GM18868 (cell line): Measurements from ENCODE around the gene ITPR2.

Experiments used
- ATAC-seq: cut with Tn5 transposase; IDR thresholded peaks from one replicate; pipeline ENCODE4 v1.9.1; 2021; ENCODE audit warnings: mild to moderate bottlenecking, moderate library complexity; ENCODE audit not compliant: unreplicated experiment

The ITPR2 gene

GRCh38 chr12:26535826-26536225 is 297.2 kb downstream of the ITPR2 start:
- ATAC-seq: no peak

GRCh38 chr12:26534071-26534470 is 298.9 kb downstream of the ITPR2 start:
- ATAC-seq: no peak

- ATAC-seq: no peak
Measured at GRCh38 chr12:26533211-26533610, 299.8 kb downstream of the ITPR2 start.

DNA sequence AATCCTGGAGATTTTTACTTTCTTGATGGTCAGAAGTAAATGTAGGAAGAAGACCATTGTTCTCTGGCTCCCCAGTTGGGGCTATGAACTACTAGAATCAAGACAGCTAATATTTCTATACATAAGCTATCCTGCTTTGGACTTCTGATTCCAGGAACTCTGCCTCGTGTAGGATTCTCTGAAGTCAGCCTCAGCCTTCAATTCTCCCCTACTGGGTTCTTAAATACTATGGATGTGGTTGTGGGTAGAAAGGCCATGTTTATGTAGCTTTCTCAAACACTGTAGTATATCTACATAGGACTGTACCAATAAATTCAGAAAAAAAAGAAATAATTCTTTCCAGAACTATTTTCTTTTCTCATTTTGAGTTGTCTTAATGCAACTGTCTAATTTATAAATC is 302.5 kb downstream of the ITPR2 start:
- no peak for ATAC-seq

- no peak for ATAC-seq
Measured at GRCh38 chr12:26528943-26529342, 304.1 kb downstream of the ITPR2 start.

- ATAC-seq: no peak
Measured at GRCh38 chr12:26527682-26528081, 305.3 kb downstream of the ITPR2 start.

- no peak for ATAC-seq
Measured at GRCh38 chr12:26524862-26525465, 308.0 kb downstream of the ITPR2 start.

GRCh38 chr12:26523708-26524150 is 309.3 kb downstream of the ITPR2 start:
- no peak for ATAC-seq

DNA sequence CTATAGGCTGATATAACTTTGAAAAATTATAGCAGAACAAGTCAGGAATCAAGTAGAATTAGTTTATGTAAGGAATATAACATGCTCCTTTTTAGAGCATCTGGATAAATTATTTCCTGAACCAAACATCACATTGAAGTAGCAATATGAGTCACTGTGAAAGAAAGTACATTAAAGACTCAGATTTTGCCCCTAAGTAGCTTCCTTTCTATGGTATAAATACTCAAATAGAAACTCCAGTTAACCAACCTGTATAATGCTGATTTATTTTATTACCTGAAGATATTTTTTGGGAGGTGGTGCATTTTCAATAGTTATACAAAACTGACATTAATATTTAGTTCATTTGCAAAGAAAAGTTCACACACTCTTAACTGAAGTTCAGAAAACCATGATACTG is 312.1 kb downstream of the ITPR2 start:
- ATAC-seq: peak; percentile 66

GRCh38 chr12:26520109-26520508 is 312.9 kb downstream of the ITPR2 start:
- ATAC-seq: no peak

- no peak for ATAC-seq
Measured at GRCh38 chr12:26519462-26519861, 313.5 kb downstream of the ITPR2 start.

GRCh38 chr12:26517320-26517719 is 315.7 kb downstream of the ITPR2 start:
- ATAC-seq: peak; percentile 65

- ATAC-seq: peak; percentile 76
Measured at GRCh38 chr12:26514364-26514763, 318.6 kb downstream of the ITPR2 start.

- ATAC-seq: no peak
Measured at GRCh38 chr12:26513363-26514043, 319.5 kb downstream of the ITPR2 start.

DNA sequence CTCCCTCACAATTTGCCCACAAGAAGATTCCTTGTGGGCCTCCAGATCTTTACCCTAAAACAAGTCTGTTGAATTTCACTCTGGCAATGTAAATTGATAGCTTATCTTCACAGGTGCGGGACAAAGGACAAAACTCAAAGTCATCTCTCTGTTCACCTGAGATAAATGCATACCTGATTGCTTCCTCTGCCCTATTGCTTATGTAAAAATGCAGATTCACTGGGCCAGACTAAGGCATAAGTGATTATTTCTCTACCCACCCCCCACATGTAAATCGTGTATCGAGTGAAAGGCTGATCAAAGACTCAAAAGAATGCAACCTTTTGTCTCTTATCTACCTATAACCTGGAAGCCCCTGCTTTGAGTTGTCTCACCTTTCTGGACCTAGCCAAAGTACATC is 320.8 kb downstream of the ITPR2 start:
- ATAC-seq: no peak

GRCh38 chr12:26510354-26510674 is 322.7 kb downstream of the ITPR2 start:
- ATAC-seq: no peak

DNA sequence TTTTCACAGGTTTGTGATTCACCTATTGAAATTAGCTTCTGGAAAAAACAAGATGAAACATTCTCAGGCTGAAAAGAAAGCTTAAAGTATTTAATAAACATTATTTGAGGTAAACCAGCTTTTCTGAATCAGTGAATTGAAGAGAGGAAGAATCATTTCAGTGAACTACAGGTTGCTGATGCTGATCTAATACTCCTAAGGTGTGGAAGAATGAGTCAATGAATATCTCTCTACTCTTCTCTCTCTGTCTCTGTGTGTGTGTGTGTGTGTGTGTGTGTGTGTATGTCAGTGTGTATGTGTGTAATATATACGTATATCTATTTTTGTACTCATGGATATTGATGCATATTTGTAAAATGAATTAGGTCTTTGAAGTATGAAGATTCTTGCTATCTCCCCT is 325.4 kb downstream of the ITPR2 start:
- no peak for ATAC-seq

GRCh38 chr12:26499979-26500640 is 332.9 kb downstream of the ITPR2 start:
- no peak for ATAC-seq

DNA sequence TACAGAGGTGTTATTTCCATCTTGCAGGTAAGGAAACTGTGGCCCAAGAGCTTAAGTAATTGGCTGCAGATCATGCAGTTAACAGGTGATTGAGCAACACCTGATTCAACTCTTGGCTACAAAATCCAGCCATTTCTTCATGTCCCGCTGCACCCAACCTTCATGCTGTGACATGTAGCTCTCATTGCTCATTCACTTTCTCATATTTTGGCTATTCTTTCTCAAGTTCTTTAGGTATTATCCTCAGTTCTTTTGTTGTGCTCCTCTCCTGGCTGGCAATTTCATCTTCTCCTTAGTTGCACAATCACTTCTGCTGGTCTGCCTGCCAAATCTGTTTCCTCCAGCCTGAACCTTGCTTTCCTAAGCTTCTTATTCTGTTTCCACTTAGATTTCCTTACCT is 336.8 kb downstream of the ITPR2 start:
- ATAC-seq: no peak

GRCh38 chr12:26493656-26494055 is 339.3 kb downstream of the ITPR2 start:
- ATAC-seq: no peak

DNA sequence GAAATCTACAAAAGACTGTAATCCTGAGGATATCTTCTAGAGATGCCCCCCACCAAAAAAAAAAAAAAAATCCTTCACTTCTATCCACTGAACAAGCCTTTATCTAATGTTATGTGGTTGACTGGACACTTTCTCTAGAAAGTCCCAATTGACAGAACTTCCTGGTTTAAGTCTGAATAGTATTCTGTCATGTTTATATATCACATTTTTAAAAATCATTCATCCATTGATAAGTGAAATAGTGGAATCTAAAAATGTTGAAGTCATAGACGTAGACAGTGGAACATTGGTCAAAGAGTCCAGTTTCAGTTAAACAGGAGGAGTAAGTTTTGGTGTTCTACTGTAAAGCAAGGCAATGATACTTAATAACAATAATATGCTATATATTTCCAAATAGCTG is 340.6 kb downstream of the ITPR2 start:
- ATAC-seq: no peak

DNA sequence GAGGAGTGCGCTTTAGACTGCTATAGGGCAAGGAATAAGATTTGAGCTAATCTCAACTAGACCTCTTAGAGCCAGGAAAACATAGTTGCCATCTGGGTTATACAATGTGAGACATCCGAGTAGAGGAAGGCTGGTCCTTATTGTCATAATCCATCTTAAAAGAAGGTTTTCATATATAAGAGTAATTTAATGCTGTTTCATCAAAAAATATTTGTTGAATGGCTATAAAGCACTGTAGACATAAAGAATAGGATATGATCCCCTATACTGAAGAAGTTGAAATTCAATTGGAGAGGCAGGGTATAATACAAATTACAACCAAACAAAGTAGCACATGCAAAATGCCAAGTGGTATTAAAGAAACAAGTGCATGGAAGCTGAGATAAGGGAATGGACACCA is 343.1 kb downstream of the ITPR2 start:
- no peak for ATAC-seq
